IMR-90 (cell line): ENCODE data around the gene RASAL1.

Source experiments
- CTCF ChIP-seq: conservative IDR thresholded peaks from 2 replicates; pipeline ENCODE4 v1.5.1; 2012; ENCODE audit warnings: mild to moderate bottlenecking, low read depth, low read length, improper control_type of control experiment
- FOS ChIP-seq: fragments of 150-350 bp; IDR thresholded peaks from 2 replicates; pipeline ENCODE4 v1.6.1; 2016; ENCODE audit warnings: low read depth, low read length
- MAFK ChIP-seq: IDR thresholded peaks from 2 replicates; pipeline ENCODE4 v1.6.1; 2012; ENCODE audit warnings: low read depth, low read length, improper control_type of control experiment
- MXI1 ChIP-seq: IDR thresholded peaks from 2 replicates; pipeline ENCODE4 v1.6.1; 2012; ENCODE audit warnings: low read depth, mild to moderate bottlenecking, low read length, moderate library complexity, borderline replicate concordance
- POLR2A ChIP-seq: IDR thresholded peaks from 2 replicates; pipeline ENCODE4 v1.6.1; 2012; ENCODE audit warnings: mild to moderate bottlenecking, low read depth, low read length
- RAD21 ChIP-seq: IDR thresholded peaks from 2 replicates; pipeline ENCODE4 v1.6.1; 2012; ENCODE audit warnings: low read length, improper control_type of control experiment
- RFX5 ChIP-seq: IDR thresholded peaks from 2 replicates; pipeline ENCODE4 v1.8.0; 2012; ENCODE audit warnings: low read depth, mild to moderate bottlenecking, low read length, moderate library complexity

GRCh38 chr12:113057565-113058485, 77.7 kb downstream of the RASAL1 start:
- TF ChIP-seq CTCF, result no peak
- TF ChIP-seq RFX5, result no peak
- TF ChIP-seq MXI1, result no peak
- no peak for TF ChIP-seq FOS
- no peak for TF ChIP-seq MAFK
- no peak for TF ChIP-seq RAD21
- no peak for TF ChIP-seq POLR2A
